ENCODE data around the gene HEATR9. TPM values are rescaled to one million over a fixed set of nuclear protein-coding genes. Genes with fewer than 3 reads are reported as not detected.

HEATR9 gene
- polyA plus RNA-seq, 1 of the 3 experiments (the other 2 are of a cell fraction): not detected

- TF ChIP-seq RAD21 (IDR thresholded peaks at IDR 0.05; ENCODE audit: low read length) (no peak), FOSL2 (IDR thresholded peaks at IDR 0.05; ENCODE audit: borderline replicate concordance, low read depth) (no peak), JUND (IDR thresholded peaks at IDR 0.05) (no peak), ELF1 (IDR thresholded peaks at IDR 0.05) (no peak), EP300 (IDR thresholded peaks at IDR 0.05; ENCODE audit: borderline replicate concordance in 1 of 2, low read depth in 1 of 2, low read length in 1 of 2) (no peak), POLR2AphosphoS5 (IDR thresholded peaks at IDR 0.05; ENCODE audit: low read depth, low read length) (no peak), NFIC (IDR thresholded peaks at IDR 0.05; ENCODE audit: borderline replicate concordance) (no peak), SIN3A (IDR thresholded peaks at IDR 0.05; ENCODE audit: borderline replicate concordance, low read depth, low read length) (no peak), FOXJ3 (CRISPR knock-in tag; IDR thresholded peaks at IDR 0.05) (no peak), MEF2A (IDR thresholded peaks at IDR 0.05; ENCODE audit: borderline replicate concordance, low read depth) (no peak), USF2 (IDR thresholded peaks at IDR 0.05; ENCODE audit: borderline replicate concordance, low read depth, low read length) (no peak), ZBTB33 (IDR thresholded peaks at IDR 0.05; ENCODE audit: borderline replicate concordance, low read depth) (no peak), YY1 (IDR thresholded peaks at IDR 0.05; ENCODE audit: low read depth) (no peak), CHD2 (IDR thresholded peaks at IDR 0.05; ENCODE audit: low read length, partially characterized antibody) (no peak), REST (IDR thresholded peaks at IDR 0.05; ENCODE audit: low read depth, low read length) (no peak), TAF1 (IDR thresholded peaks at IDR 0.05; ENCODE audit: borderline replicate concordance, low read depth, low read length) (no peak), RXRA (IDR thresholded peaks at IDR 0.05; ENCODE audit: borderline replicate concordance, low read depth) (no peak), CTCF (IDR thresholded peaks at IDR 0.05) (no peak), TEAD4 (IDR thresholded peaks at IDR 0.05; ENCODE audit: borderline replicate concordance, insufficient read depth) (no peak), SMC3 (IDR thresholded peaks at IDR 0.05; ENCODE audit: low read depth, low read length) (no peak)
- peaks cover 97% of the 10 kb centered on the region for H3K79me2 ChIP-seq (ENCODE audit: insufficient read depth)
- H3K36me3 ChIP-seq (replicated peaks in 1 of 2; ENCODE audit: control insufficient read depth in 1 of 2, insufficient read depth in 2 of 2, low read length in 1 of 2): peaks cover 47 to 56% of the 10 kb centered on the region in 2 experiments
- peaks cover 75% of the 10 kb centered on the region for H4K20me1 ChIP-seq (ENCODE audit: insufficient read depth)
- WGBS (ENCODE audit: low lambda C conversion rate): 86% methylated on average over 1 of the region's 1 CpG
- ChIA-PET POLR2A (interaction anchor here (1.2 kb wide), 1 partner anchor 8 kb away, joined by 4 read pairs; the partner anchor contains the start of gene TAF15), CTCF (interaction anchor here (0.6 to 6.3 kb wide), 7 partner anchors 9 to 250 kb away, joined by 3 to 62 read pairs (median 4); no protein-coding TSS in a partner anchor)
- H3K27me3 ChIP-seq (ENCODE audit: insufficient read depth): no peaks in the 10 kb centered on the region
- no peak overlapping the region for H3K4me3 ChIP-seq (ENCODE audit: low read depth in 2 of 2, low read length in 1 of 2)
- H3K4me1 ChIP-seq (ENCODE audit: control insufficient read depth in 1 of 2, insufficient read depth in 2 of 2, low read depth in 1 of 2, low read length in 1 of 2): peaks cover 6 to 8% of the 10 kb centered on the region in 2 experiments; a peak in 3 of 4 replicates
- DNase-seq: no peak
- H3K9ac ChIP-seq: no peak overlapping the region
- H3K9me3 ChIP-seq: no peaks in the 10 kb centered on the region
- no peak overlapping the region for H3K4me2 ChIP-seq
- H3K27ac ChIP-seq (ENCODE audit: low read depth in 2 of 2, low read length in 1 of 2): no peak overlapping the region
- H3K9me2 ChIP-seq: no peaks in the 10 kb centered on the region
- no peak overlapping the region for H2AFZ ChIP-seq (ENCODE audit: low read depth)
- no peaks in the 10 kb centered on the region for H3F3A ChIP-seq (replicated peaks; ENCODE audit: insufficient read depth)
Observed at GRCh38 chr17:35817196-35817595, 51.5 kb downstream of the HEATR9 start.
